IPS-NIHi7 (cell line): Measurements from ENCODE around the gene ITK.
A peak's percentile ranks its signal among the peaks of the same experiment; 100 is the strongest.

Source experiments
- DNase-seq: peaks from one replicate; pipeline ENCODE4 v3.0.0; 2012; ENCODE audit warnings: mixed read lengths; ENCODE audit errors: extremely low spot score

The ITK gene

GRCh38 chr5:157279605-157280239 is 99.1 kb downstream of the ITK start:
- DNase-seq = no peak

GRCh38 chr5:157280927-157281326 is 100.3 kb downstream of the ITK start:
- no peak for DNase-seq

- no peak for DNase-seq
These were observed 101.5 kb downstream of the ITK start for GRCh38 chr5:157282150-157282549.

GRCh38 chr5:157283434-157283833 is 102.8 kb downstream of the ITK start:
- DNase-seq = no peak

- DNase-seq = no peak
These were observed 104.0 kb downstream of the ITK start for GRCh38 chr5:157284458-157285212.

GRCh38 chr5:157285310-157286035 is 104.8 kb downstream of the ITK start:
- no peak for DNase-seq

GRCh38 chr5:157286761-157287211 is 106.1 kb downstream of the ITK start:
- DNase-seq = no peak

- DNase-seq = no peak
These were observed 107.9 kb downstream of the ITK start for GRCh38 chr5:157288405-157289163.

- DNase-seq = no peak
These were observed 108.7 kb downstream of the ITK start for GRCh38 chr5:157289164-157289819.

- DNase-seq = no peak
These were observed 109.7 kb downstream of the ITK start for GRCh38 chr5:157290156-157290980.

GRCh38 chr5:157290981-157291711 is 110.5 kb downstream of the ITK start:
- no peak for DNase-seq

GRCh38 chr5:157292599-157292998 is 112.0 kb downstream of the ITK start:
- DNase-seq = no peak

- no peak for DNase-seq
These were observed 113.9 kb downstream of the ITK start for GRCh38 chr5:157294407-157295091.

GRCh38 chr5:157295247-157295646 is 114.6 kb downstream of the ITK start:
- no peak for DNase-seq

- no peak for DNase-seq
These were observed 119.9 kb downstream of the ITK start for GRCh38 chr5:157300564-157300963.

GRCh38 chr5:157301066-157301465 is 120.4 kb downstream of the ITK start:
- DNase-seq = no peak

- DNase-seq = no peak
These were observed 122.4 kb downstream of the ITK start for GRCh38 chr5:157303023-157303422.

- DNase-seq = peak; percentile 80
These were observed 123.2 kb downstream of the ITK start for GRCh38 chr5:157303667-157304327.
